NCI-H2107 treated with DMSO at 0.1 percent for 48 hours (cell line): Measurements from ENCODE around the gene BDKRB2.
A peak's percentile ranks its signal among the peaks of the same experiment; 100 is the strongest.

ENCODE experiments used
- DNase-seq: peaks from one replicate; lab custom pipeline; 2025; ENCODE audit not compliant: unreplicated experiment; lab: John Stamatoyannopoulos, UW

Gene BDKRB2

DNA sequence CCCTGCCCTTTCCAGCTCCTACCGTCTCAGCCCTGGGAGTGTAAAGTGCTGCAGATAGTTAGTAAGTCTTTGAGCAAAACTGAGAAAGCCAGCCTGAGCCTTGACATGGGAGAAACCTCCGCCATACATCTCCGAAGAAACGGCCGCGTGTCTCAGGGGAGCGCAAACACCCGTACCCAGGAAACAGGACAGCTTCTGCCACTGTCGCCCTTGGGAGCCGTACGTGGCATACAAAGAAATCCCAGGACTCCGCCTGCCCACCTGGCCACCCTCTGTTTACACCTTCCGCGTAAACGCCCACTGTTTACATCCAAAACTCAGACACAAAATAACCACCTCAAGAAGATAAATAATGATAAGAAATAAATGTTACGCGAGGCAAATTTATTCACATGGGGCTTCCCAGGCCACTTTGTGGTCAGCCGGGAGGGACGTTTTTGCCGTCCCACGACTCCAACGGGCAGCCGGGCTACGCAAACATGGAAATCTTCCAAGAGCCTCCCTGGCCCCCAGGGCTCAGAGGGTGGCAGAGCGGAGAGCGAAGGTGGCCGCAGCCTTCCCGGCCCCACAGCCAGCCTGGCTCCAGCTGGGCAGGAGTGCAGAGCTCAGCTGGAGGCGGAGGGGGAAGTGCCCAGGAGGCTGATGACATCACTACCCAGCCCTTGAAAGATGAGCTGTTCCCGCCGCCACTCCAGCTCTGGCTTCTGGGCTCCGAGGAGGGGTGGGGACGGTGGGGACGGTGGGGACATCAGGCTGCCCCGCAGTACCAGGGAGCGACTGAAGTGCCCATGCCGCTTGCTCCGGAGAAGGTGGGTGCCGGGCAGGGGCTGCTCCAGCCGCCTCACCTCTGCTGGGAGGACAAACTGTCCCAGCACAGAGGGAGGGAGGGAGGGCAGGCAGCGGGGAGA lies at the start of gene BDKRB2:
Gene BDKRB2, plus strand, starts transcription at position 689 of the 908 bp plus-strand sequence. CDS start 32,269 bp downstream, outside the sequence.
- peak; percentile 95 for DNase-seq

DNA sequence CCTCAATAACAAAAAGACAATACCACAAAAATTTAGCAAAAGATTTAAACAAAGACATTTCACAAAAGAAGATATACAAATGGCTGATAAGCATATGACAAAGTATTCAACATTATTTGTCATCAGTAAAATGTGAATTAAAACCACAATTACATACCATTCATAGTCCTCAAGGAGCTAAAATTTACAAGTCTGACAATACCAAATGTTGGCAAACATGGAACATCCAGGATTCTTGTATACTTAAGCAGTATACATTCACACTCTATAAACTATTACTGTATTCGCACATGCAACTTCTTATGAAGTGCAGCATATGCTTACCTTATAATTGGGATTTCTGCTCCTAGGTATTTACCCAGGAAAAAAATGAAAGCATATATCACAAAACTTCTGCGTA lies 49.7 kb upstream of the BDKRB2 start:
- DNase-seq, result no peak

- no peak for DNase-seq
Observed at GRCh38 chr14:96156804-96157760, 47.6 kb upstream of the BDKRB2 start.

DNA sequence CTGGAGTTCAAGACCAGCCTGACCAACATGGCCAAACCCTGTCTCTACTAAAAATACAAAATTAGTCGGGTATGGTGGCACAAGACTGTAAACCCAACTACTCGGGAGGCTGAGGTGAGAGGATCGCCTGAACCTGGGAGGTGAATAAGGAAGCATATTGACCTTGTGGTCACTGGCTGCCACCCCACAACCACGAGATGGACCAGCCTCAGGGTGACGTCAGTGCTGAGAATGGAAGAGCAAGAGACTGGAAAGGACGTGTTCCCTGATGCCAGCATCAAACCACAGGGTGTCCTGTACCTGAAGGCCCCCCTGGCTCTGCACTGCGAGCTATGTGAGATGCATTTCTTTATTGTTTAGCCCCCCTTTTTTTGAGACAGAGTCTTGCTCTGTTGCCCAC lies 45.9 kb upstream of the BDKRB2 start:
- DNase-seq, result no peak

DNA sequence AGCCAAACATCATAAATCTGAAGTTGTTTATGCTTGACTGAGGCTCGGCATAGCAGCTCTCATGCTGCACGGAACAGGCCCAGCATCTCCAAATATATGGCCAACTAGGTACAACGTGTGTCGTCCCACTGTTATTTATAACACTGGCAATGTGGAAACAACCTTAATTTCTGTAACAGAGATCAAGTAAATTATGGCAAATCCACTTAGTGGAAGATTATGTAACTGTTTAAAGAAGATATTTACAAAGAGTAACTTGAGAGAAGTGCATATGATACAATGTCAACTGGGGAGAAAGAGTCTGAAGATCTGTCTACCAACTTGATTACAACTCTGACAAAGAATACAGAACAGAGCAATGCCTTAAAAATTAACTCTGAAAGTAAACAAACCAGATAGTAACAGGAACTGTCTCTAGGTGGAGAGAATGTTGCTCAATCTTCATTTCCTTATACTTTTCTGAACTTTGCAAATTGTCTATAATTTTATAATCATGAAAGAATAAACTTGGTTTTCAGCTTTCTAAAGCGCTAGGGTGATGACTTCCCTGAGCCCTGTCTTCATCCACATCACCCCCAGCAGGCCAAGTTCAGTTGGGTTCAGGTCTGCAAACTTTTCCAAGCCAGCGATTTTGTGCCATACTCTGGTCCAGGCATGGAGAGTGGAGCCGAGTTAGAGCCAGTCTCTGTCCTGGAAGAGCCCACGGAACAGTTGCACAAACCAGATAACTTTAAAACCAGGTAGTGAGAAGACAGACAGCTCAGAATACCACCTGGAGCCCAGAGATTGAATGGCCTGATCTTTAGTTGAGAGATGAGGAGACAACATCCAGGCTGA lies 44.3 kb upstream of the BDKRB2 start:
- DNase-seq, result no peak

- no peak for DNase-seq
Observed at GRCh38 chr14:96160913-96161310, 43.7 kb upstream of the BDKRB2 start.

DNA sequence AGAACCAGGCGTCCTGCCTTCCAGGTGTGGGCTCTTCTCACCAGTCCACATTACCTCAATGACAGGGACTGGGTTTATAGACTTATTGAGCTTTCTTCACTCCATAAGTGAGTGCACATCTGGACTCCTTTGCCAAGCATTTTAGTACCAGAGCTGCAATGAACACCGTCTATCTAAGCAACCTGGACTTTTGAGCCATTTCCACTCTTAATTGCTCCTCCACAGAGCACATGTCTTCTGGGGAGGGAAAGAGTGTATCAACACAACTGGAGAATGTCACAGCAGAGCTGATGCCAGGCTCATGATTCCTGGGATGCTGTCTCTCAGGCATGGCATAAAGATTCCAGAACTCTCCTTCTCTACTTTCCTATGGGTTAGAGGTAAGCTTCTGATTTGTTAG lies 43.0 kb upstream of the BDKRB2 start:
- DNase-seq, result no peak

DNA sequence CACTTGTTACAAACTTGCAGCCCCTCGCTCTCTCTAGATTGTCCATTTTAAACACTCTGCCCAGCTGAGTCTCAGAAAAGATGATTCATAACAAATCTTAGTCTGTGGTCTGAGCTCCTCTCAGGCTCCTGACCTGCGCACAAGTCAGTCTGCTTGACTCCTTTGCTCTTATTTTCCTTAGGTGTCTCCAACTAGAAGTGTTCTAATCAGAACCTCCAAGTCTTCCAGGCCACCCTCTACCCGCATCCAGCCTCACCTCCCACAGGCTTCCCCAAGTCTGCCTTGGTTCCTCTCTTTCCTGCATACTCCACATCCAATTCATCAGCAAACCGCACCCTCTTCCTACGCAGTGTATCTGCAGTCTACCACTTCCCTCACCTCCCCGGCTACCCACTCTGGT lies 42.4 kb upstream of the BDKRB2 start:
- no peak for DNase-seq

DNA sequence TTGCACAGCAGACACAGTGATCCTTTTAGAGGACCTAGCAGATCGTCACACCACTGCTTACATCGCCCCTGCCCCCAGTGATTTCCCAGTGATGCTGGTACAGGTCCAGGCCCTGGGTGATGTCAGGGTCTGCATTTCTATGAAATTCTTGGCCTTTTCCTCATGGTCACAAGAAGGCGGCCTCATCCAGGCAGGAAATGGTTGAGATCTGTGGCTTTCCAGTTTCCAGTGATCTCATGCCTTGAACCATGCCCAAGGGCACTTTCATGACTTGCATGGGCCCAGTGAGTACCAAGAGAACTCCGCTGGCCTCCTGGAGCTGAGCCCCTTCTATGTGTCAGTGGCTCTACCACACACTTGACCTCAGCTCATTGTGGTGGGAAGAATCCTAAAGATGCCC lies 41.9 kb upstream of the BDKRB2 start:
- DNase-seq, result no peak

DNA sequence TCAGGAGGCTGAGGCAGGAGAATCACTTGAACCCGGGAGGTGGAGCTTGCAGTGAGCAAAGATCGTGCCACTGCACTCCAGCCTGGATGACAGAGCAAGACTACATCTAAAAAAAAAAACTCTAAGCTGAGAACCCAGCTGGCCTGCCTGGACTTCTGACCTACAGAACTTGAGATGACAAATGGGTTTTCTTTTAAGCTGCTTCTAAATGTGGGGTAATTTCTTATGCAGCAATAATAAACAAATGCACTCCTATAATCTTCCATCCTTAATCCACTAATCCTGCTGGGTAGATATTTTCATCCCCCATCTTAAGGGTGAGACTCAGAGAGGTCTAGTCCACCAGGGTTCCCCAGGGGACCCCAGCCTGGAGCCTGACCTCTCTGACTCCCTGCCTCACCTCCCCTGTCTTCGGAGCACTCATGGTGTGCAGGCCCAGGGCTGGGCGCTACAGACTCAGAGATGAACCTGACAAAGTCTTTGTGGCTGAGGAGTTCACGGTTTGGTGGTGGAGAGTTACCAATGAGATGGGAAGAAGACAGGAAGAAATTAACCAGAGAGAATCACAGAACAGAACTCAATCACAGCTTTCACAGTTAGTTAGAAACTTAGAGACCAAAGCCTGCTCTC lies 39.7 kb upstream of the BDKRB2 start:
- DNase-seq, result no peak

DNA sequence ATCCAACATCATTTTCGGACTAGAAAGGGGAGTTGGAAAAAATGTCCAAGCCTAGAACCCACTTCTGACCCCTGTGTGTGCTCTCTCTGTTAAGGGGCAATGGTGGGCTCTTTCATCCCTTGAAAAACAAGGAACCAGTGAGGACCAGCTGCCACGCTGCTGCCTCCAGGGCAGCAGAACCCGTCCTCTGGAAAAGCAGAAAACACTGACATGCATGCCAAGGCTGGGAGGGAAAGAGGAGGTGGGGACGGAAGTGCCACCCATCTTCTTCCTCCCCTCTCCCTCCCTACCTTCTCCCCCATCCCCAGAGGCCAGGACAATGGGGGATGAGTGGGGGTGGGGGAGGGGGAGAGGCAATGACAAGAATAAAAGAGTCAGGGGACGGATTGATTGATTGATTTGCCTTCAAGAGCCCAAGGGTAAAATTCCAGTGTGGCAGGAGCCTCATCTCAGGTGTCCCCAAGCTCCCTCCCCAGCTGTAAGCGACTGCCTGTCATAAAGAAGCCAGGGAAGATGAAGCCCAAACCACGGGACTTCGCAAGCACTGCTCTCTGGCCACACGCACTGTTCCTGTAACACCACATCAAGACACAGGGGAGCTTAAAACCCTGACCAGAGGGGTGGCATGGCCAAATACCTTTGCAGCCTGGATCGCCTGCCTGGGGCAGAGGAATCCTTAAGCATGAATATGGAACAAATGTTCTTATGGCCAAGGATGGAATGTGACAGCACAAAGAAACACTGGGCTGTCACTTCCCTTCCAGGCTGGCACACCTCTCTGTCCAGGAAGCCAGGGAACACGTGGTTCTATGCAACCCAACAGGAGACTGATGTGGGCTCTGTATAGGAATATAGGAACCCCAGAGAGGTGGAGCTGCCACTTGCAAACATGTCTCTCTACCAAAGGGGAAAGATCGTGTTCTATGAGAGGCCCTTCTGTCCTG lies 38.9 kb upstream of the BDKRB2 start:
- no peak for DNase-seq

- DNase-seq, result no peak
Observed at GRCh38 chr14:96166461-96167223, 38.0 kb upstream of the BDKRB2 start.

GRCh38 chr14:96167224-96168148 lies 37.2 kb upstream of the BDKRB2 start:
- no peak for DNase-seq

DNA sequence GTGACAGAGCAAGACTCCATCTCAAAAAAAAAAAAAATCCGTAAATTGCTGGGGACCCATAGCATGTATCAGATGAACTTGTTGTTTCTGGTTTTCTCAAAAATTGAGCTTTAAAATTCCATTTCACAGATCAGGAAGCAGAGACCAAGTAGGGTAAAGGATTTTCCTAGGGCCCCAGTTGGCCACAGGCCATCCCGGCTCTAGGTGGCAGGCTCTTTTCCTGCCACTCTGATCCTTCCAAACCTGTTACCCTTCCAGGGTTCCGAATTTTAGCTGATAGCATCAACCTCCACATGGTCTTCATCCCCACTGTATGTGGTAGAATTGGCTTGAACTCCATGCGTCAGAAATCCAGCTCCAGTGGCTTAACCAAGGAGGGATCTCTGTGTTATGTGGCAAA lies 36.1 kb upstream of the BDKRB2 start:
- DNase-seq, result no peak

GRCh38 chr14:96170961-96171592 lies 33.6 kb upstream of the BDKRB2 start:
- no peak for DNase-seq

GRCh38 chr14:96173636-96174475 lies 30.8 kb upstream of the BDKRB2 start:
- no peak for DNase-seq
